Measurements from ENCODE around the gene DDX6.

GRCh38 chr11:118746988-118747585 is 43.9 kb downstream of the DDX6 start:
- TF ChIP-seq CTCF (IDR thresholded peaks at IDR 0.05 in 4 of 5, conservative IDR thresholded peaks at IDR 0.05 in 1 of 5) (no peak), POLR2A (IDR thresholded peaks at IDR 0.05) (no peak)

All from gastrocnemius medialis (tissue), 4 donors.